ENCODE results near the gene CAPSL. TPM values are rescaled to one million over a fixed set of nuclear protein-coding genes. Genes with fewer than 3 reads are reported as not detected.

Gene CAPSL
- total RNA-seq, 1 donor from 2014 or later = 8.7 TPM

- peak overlapping the region; percentile 86 for H3K27ac ChIP-seq
- no peak for TF ChIP-seq CTCF (IDR thresholded peaks at IDR 0.05)
- intact Hi-C loops (cut with DNase I) = no loop called here
- ATAC-seq = no peak
- H3K36me3 ChIP-seq = no peaks in the 10 kb centered on the region
- peak overlapping the region; percentile 7 for H3K4me3 ChIP-seq
- H3K27me3 ChIP-seq (ENCODE audit: low read depth) = no peaks in the 10 kb centered on the region
- peaks cover 29% of the 10 kb centered on the region for H3K4me1 ChIP-seq
- no peaks in the 10 kb centered on the region for H3K9me3 ChIP-seq
- no peak for DNase-seq
These were observed 83.2 kb downstream of the CAPSL start for GRCh38 chr5:35855187-35855586.

Other genes starting within 250 kb of the CAPSL start
- gene IL7R, start 81.7 kb downstream of the CAPSL start, total RNA-seq = 168 TPM
- gene UGT3A1, start 52.8 kb upstream of the CAPSL start, total RNA-seq = not detected
- not detected for gene UGT3A2, start 128.3 kb upstream of the CAPSL start, total RNA-seq
- 12.1 TPM for gene LMBRD2, start 213.3 kb upstream of the CAPSL start, total RNA-seq
- gene SKP2, start 213.5 kb upstream of the CAPSL start, total RNA-seq = 15.6 TPM